ENCODE data around the gene LRRC4.

Gene LRRC4

GRCh38 chr7:128003167-128003566 lies 28.1 kb downstream of the LRRC4 start:
- DNase-seq: no peak

- DNase-seq: no peak
Observed at GRCh38 chr7:128000854-128001265, 30.4 kb downstream of the LRRC4 start.

DNA sequence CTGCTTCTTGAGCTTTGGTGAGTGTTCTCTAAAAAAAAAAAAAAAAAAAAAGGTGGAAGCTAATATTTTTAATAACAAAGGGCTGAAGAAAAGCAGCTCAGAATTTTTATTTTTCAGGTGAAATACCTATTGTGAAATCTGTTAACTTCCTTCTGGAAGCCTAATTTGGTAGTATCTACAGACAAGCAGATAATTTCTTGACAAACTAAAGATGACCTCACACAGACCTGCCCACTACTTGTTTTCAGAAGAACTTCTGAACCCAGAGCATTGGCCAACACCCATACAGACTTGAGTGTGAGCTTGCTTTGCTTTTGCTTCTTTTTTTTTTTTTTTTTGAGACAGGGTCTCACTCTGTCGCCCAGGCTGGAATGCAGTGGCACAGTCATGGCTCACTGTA lies 31.2 kb downstream of the LRRC4 start:
- DNase-seq: no peak

GRCh38 chr7:127998671-127999070 lies 32.6 kb downstream of the LRRC4 start:
- no peak for DNase-seq

GRCh38 chr7:127997226-127997922 lies 33.9 kb downstream of the LRRC4 start:
- no peak for DNase-seq

- DNase-seq: no peak
Observed at GRCh38 chr7:127996253-127997071, 34.8 kb downstream of the LRRC4 start.

GRCh38 chr7:127995881-127996215 lies 35.4 kb downstream of the LRRC4 start:
- no peak for DNase-seq

DNA sequence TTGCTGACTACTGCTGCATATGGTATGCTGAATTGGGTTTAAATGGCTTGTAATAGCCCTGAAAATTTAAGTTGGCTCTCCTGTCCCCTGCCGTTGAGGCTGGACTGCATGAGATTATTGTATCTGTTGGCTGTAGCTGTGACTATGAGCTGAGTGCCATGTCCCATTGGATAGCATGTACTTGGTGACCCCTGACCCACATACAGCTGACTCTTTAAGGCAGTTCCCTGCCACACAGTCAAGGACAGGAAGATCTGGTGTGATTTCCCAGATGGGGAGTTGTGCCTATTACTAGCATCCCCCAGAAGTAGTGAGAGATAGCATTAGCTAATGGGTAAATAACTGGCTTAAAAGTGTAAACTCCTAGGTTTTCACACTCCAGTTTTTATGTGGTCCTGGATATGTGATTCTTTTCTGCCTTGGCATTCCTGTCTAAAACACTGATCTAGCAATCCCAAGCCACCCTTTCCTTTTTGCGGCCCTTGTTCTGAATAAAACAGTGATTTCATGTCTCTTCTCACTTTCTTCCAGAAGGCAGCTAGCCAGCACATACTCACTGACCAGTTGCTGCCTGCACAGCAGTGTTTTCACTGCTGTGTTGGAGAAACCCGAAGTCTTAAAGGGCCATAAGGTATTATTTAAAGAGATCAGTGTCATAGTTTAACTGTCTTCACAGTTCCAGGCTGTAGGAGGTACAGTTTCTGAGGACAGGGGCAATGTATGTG lies 35.9 kb downstream of the LRRC4 start:
- no peak for DNase-seq

DNA sequence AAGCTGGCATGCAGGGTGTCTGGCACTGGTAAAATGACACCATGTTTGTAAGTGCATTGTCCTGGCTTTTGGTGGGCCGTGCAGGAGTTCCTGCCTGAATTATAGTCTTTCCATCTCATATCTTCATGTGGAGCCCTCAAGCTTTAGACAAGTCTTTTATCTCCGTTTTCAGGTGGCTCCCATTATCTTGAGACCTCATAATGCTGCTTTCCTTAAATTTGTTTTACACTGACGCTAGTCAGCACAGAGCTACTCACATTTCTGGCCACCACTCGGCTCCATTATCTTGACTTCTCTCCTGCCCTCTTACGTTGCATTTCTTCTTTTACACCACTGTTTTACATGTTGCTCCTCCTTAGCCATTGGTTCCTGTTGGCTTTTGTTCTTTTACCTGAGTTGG lies 37.2 kb downstream of the LRRC4 start:
- no peak for DNase-seq

GRCh38 chr7:127993317-127993716 lies 37.9 kb downstream of the LRRC4 start:
- DNase-seq: no peak

DNA sequence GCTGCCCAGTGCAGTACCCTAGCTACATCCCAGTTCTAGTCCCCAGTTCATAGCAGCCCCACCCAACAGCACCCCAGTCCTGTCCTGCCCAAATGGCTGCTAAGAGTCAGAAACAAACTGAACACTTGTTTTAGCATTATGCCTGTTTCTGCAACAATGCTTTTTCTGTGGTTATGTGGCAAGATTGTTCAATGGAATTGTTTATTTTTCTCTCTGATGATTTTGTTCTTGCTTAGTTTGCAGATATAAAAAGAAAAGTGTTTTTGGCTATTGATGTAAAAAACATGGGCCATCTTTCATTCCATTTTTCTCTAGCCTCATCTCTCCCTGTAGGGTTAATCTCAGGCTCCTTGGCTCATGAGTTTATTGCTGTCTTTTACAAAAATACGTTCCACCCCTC lies 42.5 kb downstream of the LRRC4 start:
- DNase-seq: no peak

DNA sequence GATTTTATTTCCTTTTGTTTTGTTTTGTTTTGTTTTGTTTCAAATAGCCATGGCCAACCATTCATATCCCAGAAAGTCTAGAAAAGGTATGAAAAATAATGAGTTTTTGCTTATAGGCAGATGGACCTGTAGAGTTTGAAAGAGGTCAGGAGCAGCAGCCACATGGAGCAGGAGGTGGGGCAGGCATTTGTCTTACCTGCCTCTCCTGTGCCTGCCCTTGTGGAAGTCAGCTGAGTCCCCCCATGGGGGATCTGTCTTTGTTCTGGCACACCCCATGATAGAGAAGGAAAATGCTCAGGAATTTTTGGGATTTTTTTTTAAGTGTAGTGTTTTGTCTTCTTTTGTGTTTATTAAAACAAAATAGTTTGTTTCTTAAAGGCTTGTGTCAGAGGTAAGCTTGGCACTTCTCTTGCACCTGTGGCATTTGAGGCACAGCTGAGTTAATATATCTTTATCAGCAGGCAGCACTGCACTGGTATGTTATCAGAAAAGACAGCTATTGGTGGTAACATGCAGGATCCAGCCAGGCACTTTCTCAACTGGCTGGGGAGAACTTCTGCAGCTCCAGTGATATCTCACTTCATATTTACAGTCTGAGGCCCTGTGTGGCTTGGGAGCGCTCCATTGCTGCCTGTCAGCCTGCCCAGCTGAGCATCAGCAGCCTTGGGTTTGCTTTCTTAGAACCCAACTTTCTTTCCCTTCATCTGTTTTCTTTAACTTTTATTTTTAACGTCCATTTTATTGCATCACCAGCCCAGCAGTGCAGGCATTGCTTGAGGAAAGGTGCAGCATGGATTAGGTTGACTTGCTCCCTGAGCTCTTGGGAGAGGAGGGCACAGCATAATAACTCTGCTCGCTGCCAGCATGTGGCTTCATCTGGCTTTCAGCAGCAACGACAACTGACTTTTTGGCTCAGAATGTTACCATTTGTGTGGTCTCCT lies 44.4 kb downstream of the LRRC4 start:
- no peak for DNase-seq

- DNase-seq: no peak
Observed at GRCh38 chr7:127983804-127984332, 47.4 kb downstream of the LRRC4 start.

- DNase-seq: no peak
Observed at GRCh38 chr7:127981965-127982364, 49.3 kb downstream of the LRRC4 start.

DNA sequence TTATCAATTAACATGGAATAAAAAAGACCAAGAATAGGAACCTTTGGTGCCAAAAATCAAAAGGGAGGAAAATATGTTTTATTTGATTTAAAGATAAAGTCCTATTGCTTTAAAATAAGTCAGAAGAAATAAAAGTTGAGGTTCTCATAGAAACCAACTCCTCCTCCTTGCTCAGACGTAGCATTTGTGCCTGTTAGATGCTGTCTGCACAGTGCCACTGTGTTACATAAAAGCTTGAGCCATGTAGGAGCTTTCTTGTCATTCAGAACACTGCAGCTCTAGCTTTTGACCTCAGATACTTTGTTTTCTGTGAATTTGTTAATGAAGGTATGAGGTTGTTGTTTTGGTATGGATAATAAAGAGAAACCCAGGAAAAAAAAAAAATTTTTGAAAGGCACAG lies 50.3 kb downstream of the LRRC4 start:
- no peak for DNase-seq

DNA sequence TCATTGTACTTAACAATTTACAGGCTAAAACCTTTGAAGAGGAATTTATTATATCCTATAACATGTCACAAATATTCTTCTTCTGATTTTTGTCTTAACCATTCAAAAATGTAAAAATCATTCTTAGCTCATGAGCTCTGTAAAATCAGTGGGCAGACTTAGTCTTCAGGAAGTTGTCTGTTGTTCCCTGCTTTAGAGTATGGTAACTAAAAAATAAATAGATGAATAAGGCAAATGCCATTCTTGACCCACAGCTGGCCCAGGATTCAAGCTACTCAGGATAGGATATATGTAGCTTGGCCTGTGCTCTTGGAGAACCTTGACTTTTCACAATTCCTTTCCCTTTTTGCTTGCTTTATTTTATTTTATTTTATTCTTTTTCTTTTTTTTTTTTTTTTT lies 51.5 kb downstream of the LRRC4 start:
- DNase-seq: no peak

- DNase-seq: no peak
Observed at GRCh38 chr7:127979113-127979727, 52.0 kb downstream of the LRRC4 start.

DNA sequence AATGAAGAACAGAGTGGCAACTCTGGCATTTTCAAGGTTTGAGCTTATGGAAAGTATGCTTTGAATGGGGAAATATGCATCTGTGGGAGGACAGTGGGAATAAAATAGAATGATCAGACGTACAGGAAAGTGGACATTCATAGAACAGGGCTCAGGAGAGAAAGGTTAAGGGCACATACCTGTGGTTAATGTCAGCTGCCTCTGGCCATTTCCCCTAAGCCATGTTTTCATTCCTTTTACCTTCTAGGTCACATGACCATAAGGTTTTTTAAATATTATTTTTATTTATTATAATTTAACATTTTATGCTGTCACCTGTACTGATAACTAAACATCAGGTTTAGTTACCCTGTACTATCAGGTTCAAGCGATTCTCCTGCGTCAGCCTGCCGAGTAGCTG lies 52.8 kb downstream of the LRRC4 start:
- no peak for DNase-seq

All from NCI-H1105 treated with DMSO at 0.1 percent for 48 hours (cell line).